A673 (cell line): ENCODE data around the gene ST7L.

Experiments
- EZH2 ChIP-seq: fragments of 200-600 bp; sonication (generic); IDR thresholded peaks from 2 replicates; pipeline ENCODE4 v1.6.1; 2017; ENCODE audit warnings: borderline replicate concordance, low read depth, mild to moderate bottlenecking, mixed read lengths, antibody characterized with exemption, low read length; ENCODE audit not compliant: poor library complexity, severe bottlenecking
- TF ChIP-seq, protein P1 (sequence below): fragments of 300-800, 200-600 bp; sonication (generic); conservative IDR thresholded peaks from 2 replicates; pipeline ENCODE4 v1.5.1; 2017; ENCODE audit warnings: low read depth, mild to moderate bottlenecking, antibody characterized with exemption, low read length, moderate library complexity, mixed read lengths

DNA sequence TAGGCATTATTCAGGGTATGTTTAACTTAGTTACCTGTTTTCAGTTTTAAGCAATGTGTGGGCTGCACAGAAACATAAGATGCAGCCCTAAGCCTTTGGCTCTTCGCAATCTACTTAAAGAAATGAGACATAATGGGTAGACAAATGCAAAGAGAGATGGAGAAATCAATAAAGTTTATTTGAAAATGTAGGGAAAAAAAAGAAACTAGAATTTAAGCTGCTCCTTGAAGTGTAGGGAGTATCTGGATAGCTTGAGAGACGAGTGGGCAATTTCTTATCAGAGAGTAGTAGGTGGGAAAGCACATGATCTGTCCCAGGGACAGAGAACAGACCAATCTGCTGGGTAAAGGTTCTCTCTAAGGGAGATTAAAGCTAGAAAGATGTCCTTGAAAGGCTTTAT is 101.3 kb downstream of the ST7L start:
- TF ChIP-seq EZH2 = no peak
- TF ChIP-seq, protein P1, sequence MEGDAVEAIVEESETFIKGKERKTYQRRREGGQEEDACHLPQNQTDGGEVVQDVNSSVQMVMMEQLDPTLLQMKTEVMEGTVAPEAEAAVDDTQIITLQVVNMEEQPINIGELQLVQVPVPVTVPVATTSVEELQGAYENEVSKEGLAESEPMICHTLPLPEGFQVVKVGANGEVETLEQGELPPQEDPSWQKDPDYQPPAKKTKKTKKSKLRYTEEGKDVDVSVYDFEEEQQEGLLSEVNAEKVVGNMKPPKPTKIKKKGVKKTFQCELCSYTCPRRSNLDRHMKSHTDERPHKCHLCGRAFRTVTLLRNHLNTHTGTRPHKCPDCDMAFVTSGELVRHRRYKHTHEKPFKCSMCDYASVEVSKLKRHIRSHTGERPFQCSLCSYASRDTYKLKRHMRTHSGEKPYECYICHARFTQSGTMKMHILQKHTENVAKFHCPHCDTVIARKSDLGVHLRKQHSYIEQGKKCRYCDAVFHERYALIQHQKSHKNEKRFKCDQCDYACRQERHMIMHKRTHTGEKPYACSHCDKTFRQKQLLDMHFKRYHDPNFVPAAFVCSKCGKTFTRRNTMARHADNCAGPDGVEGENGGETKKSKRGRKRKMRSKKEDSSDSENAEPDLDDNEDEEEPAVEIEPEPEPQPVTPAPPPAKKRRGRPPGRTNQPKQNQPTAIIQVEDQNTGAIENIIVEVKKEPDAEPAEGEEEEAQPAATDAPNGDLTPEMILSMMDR = no peak
